GM21786 (cell line): Measurements from ENCODE around the gene TBC1D9B.
A peak's percentile ranks its signal among the peaks of the same experiment; 100 is the strongest.

Experiments
- ATAC-seq: cut with Tn5 transposase; IDR thresholded peaks from one replicate; pipeline ENCODE4 v1.9.1; 2021; ENCODE audit not compliant: unreplicated experiment

The TBC1D9B gene

GRCh38 chr5:179907556-179908324, at the start of gene TBC1D9B:
TSS of gene TBC1D9B (minus strand) at chr5:179907897. CDS start at chr5:179907821, 76 bp downstream.
- peak; percentile 92 for ATAC-seq

- ATAC-seq, result no peak
These were observed 47.9 kb upstream of the TBC1D9B start for GRCh38 chr5:179955630-179956029.

- no peak for ATAC-seq
These were observed 47.4 kb upstream of the TBC1D9B start for GRCh38 chr5:179955062-179955461.

- no peak for ATAC-seq
These were observed 46.7 kb upstream of the TBC1D9B start for GRCh38 chr5:179954434-179954833.

- no peak for ATAC-seq
These were observed 46.3 kb upstream of the TBC1D9B start for GRCh38 chr5:179953987-179954386.

- ATAC-seq, result no peak
These were observed 29.4 kb upstream of the TBC1D9B start for GRCh38 chr5:179936976-179937681.

GRCh38 chr5:179930788-179931473, 23.2 kb upstream of the TBC1D9B start:
- no peak for ATAC-seq

- ATAC-seq, result no peak
These were observed 20.1 kb upstream of the TBC1D9B start for GRCh38 chr5:179927824-179928223.

GRCh38 chr5:179926657-179927056, 19.0 kb upstream of the TBC1D9B start:
- no peak for ATAC-seq

- no peak for ATAC-seq
These were observed 15.7 kb upstream of the TBC1D9B start for GRCh38 chr5:179923436-179923835.

GRCh38 chr5:179920175-179920574, 12.5 kb upstream of the TBC1D9B start:
- no peak for ATAC-seq

- no peak for ATAC-seq
These were observed 11.9 kb upstream of the TBC1D9B start for GRCh38 chr5:179919487-179920060.

- ATAC-seq, result no peak
These were observed 11.2 kb upstream of the TBC1D9B start for GRCh38 chr5:179918742-179919486.

- ATAC-seq, result no peak
These were observed 8.8 kb upstream of the TBC1D9B start for GRCh38 chr5:179916523-179916922.

GRCh38 chr5:179915406-179915935, 7.8 kb upstream of the TBC1D9B start:
- no peak for ATAC-seq

- no peak for ATAC-seq
These were observed 6.5 kb upstream of the TBC1D9B start for GRCh38 chr5:179914032-179914755.

GRCh38 chr5:179913461-179913860, 5.8 kb upstream of the TBC1D9B start:
- ATAC-seq, result no peak

GRCh38 chr5:179912951-179913350, 5.3 kb upstream of the TBC1D9B start:
- no peak for ATAC-seq

GRCh38 chr5:179912386-179912785, 4.7 kb upstream of the TBC1D9B start:
- ATAC-seq, result no peak

GRCh38 chr5:179909224-179909623, 1.5 kb upstream of the TBC1D9B start:
- no peak for ATAC-seq
